Measurements from ENCODE around the gene TRIM42.
A peak's percentile ranks its signal among the peaks of the same experiment; 100 is the strongest.

Gene TRIM42

DNA sequence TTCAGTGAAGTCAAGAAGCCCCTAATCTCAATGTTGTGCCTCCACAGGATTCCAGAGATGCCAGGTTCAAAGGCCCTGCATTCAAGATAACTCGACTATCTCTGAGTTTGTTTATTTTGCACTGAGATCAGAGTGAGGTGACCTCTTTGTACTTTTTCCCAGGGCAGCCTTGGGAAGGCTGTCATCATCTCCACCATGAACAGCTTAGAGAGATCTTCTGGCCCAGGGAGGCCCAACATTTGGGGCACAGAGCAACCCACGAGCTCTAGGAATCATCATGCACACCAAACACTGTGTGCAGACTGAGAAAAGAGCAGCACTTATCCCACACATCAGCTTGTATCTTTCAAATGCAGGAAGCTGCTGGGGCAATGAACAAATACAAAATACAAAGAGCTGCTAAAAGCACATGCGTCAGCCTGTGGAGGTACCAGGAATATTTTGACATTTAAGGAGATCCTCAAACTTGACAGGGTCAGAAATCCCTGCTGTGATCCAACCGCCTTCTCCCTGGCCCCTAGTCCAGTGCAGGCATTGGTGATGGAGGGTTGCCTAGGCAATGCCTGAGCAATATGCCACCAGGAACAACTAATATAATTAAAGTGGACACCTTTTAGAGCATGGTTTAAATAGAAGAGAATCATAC, 33.6 kb downstream of the TRIM42 start:
- DNase-seq, result no peak

DNA sequence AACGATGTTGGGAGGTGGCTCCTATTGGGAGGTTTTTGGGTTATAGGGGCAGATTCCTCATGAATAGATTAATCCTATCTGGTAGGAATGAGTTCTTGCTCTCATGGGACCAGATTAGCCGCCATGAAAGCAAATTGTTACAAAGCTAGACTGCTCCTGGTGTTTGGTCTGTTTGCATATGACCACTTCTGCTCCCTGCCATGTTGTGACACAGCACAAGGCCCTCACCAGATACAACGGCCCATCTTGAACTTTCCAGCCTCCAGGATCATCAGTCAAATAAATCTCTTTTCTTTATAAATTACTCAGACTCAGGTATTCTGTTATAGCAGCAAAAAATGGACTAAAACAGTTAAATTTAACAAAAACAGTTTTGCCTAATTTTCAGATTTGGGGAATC, 34.4 kb downstream of the TRIM42 start:
- DNase-seq, result no peak

DNA sequence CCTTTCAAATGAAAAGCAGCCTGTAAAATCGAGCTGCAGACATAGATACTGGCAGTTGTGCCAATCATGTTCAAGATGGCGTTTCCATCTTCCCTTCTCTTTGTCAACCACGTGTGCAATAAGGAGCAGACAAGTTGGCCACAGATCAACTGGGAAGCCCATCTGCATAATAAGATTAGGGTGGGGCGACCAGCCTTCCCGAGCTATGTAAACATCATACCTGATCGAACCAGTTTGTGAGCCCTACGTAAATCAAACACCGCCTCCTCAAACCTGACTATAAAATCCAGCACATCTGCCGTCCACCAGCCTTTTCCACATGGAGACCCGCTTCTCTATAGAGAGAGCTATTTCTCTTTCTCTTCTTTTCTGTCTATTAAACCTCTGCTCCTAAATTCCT, 37.2 kb downstream of the TRIM42 start:
- no peak for DNase-seq

DNA sequence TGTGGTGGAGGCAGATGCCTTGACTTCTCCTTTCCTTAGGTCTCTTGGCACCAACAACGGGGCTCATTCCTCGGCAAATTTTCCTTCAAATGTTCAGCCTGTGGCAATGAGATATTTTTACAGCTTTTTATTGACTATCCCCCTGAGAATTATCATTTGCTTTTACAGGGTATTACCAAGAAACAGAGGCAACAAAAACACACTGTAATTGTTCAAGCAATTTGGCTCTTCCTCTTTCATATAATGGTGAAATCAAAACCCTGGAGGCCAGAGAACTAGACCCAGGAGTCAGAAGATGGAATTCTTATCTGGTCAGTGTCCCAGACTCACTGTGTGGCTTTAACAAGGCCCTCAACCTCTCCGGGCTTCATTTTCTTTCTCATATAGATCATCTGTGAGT, 40.1 kb downstream of the TRIM42 start:
- DNase-seq, result no peak

DNA sequence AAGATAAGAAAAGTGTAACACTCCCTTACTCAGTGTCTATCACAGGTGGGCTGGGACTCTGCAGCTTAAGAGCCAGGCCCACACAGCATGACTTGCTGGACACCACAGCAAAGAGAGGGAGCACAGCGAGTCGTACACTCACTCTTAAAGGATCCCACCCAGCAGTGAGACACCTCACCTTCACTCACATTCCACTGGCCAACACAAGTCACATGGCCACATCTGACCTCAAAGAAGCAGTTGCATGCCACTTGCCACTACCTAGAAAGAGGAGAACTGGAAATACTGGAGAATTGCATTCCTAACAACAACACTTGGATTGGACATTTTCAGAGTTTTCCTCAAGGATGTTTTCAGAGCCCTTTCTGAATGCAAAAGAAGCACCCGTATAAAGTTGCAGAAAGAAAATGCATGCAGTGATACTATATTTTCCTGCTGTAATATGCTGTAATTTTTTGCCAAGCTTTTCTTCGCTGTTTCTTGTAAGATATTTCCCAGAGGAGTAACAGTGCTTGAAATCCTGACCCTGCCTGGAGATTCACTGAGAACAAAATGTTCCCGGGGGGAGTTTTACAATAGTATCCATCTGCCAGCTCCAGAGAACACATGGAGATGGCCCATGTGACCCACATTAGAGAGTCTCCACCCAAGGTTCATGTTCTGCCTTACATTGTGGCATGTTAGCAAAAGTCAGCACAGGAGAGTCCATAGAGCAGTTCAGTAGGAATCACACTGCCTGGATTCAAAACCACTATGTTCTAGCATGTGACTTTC, 42.2 kb downstream of the TRIM42 start:
- no peak for DNase-seq

DNA sequence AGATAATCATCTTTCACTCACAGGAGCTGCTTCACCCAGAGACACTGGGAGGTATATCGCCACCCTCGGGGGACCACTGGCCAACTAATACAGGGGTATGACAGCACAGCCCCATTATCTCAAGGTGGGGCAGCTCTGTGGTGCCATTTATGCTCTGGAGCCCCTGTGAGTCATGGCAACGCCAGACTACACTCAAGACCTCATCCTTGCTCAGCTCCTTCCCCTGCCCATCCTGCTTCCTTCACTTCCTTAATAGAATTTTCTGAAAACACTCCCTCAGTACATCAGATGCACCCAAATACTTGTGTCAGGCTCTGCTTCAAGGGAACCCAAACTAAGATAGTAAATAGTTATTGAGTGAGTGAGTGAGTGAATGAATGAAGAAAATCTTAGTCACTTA, 45.7 kb downstream of the TRIM42 start:
- no peak for DNase-seq

DNA sequence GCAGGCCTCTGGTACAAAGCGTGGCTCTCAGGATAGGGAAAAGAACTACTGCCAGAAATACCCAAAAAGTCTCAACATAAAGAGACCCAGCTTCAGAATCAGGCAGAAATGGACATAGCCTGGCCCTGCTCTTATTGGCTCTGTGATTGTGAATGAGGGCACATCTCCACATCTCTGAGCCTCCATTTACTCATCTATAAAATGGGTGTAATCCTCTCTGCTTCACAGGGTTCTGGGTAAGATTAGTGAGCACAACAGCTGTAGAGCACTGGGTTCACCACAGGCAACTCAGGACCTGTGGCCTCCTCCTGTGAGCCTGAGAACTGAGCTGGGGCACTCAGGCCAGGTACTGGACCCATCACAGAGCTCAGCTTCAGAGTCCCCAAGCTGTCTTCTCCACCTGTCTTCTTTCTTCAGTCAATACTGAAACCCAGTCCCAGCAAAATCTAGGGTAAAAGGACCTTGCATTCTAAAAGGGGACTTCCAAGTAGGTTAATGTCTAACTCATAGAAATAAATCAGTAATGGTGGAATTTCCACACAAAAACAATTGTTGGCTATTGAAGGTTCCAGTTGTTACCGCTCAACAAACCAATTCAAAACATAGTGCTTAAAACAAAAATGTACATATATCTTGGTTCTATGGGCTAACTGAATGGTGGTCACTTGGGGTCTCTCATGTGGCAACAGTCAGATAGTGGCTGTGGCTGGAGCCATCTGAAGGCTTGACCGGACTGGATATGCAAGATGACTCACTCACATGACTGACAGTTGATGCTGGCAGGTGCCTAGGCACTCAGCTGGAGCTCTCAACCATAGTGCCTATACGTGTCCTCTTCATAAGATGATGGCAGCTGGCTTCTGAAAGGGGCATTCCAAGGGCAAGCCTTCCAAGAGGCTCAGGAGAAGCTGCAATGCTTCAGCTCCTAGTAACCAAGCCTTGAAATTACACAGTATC, 47.3 kb downstream of the TRIM42 start:
- DNase-seq, result no peak

DNA sequence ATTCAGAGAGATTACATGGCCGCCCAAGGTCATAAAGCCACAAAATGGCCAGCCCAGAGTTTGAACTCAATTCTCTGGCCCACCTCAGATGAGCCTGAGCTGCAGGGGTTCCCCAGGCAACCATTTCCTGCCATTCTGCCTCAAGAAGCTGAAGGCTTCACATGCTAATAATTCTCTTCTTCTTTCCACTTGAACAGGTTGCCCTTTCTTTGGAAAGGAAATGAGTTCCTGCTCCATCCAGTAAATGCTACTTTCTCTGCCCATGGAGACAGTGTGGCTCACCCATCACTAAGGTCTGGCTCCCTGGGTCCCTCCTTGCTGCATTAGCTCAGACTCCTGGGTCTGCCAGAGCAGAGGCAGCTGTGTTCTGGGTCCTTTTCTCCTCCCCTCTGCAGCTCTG, 48.2 kb downstream of the TRIM42 start:
- DNase-seq, result no peak

DNA sequence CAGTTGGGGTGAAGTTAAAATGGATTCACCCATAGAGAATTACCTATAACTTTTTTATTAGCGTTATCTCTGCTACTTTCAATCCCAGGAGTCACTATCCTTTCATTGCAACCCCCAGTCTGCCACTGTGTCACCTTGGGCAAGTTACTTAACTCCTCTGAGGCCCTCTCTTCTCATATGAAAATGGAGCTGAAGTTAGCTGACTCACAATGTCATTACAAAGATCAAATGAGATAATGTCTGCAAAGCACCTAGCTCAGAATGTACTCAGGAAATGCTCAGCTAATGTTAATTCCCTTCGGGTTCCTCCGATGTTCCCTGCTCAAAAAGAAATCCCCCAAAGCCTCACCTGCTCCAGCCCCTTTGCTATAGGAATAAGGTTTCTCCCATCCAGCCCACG, 50.0 kb downstream of the TRIM42 start:
- DNase-seq, result no peak

DNA sequence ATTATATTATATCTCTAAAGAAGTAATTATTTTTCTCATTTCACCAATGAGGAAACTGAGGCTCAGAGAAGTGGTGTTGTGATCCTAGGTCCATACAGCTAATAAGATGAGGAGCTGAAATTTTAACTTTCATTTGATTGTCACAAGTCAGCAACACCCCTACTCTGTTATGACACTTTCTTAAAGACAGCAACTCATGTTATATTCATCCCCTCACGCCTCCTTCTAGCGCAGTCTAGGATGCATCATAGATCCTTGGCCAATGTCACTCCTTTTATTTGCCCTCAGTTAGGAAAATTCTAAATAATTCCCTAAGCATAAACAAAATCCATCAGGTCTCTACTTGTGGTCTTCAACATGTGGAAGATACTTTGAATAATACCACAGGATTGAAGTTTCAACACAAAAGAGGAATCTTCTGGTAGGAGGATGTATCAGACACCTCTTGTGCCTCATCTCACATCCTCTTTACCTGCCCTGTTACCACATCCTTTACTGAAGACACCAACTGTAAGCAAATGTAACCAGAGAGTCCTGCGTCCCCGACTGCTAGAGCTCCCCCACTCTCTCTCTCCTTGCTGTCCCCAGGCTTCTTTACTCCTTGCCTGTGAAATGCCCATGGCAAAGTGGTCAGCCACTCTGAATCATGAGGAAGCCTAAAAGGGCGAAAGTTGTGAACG, 53.7 kb downstream of the TRIM42 start:
- no peak for DNase-seq

DNA sequence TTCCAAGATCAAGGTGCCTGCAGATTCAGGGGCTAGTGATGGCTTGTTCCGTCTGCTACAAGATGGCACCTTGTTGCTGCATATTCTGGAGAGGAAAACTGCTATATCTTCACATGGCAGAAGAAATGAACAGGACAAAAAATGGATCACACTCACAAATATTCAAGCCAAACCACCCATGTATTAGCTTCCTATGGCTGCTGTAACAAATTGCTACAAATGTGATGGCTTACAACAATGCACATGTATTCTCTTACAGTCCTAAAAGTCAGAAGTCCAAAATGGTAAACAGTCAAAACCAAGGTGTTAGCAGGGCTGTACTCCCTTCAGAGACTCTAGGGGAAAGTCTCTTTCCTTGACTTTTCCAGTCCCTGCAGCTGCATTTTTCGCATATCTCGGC, 55.8 kb downstream of the TRIM42 start:
- DNase-seq, result no peak

DNA sequence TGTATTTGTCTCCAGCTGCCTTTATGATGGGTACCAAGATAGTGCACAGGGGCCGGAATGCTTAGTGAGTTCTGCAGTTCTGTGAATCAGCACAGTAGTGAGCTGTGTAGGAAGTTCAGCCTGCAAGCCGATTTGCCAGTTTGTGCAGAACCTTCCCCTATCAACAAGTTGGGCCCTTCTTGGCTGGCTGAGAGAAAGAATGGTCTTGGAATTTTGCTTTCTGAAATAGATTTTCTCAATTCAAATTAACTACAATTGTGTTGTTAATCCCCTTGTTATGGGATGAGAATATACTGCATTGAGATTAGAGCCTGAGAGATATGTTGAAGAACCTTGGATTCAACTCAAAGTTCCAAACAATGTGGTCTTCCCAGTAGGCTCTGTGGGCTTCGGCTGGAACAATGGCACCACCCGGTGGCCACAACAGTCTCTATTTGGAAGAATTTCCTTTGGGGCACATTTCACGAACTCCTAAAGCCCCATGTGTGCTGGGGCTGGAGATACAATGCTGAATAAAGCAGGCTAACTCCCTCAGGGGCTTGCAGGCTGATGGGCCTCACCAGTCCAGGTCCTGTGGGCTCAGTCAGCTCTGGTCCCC, 59.1 kb downstream of the TRIM42 start:
- DNase-seq, result peak; percentile 15

DNA sequence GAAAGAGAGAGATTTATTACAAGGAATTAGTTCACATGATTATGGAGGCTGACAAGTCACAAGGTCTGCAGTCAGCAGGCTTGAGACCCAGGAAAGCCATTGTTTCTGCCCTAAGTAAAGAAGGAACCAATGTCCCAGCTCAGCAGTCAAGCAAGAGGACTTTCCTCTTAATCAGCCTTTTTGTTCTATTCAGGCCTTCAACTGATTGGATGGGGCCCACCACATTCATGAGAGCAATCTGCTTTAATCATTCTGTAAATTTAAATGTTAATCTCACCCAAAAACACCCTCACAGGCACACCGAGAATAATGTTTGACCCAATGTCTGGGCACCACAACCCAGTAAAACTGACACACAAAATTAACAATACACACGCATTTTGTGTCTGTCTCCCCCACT, 64.3 kb downstream of the TRIM42 start:
- no peak for DNase-seq

DNA sequence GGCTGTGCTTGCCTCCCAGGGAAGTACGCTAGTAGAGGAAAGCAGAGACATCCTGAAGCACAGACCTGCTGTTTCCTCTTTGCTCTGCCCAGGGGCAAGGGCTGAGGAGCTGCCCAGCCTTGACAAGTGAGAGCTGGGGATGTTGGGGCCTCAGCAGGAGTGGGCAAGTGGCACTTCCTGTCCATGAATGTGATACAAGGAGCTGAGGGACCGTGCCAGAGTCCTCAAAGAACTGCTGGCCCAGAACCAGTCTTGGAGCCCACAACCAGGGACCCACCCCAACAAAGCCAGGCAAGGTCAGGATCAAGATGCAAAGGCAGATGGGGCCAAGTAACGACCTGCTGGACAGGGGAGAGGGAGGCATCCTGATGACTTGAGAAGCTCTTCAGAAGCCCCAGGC, 70.3 kb downstream of the TRIM42 start:
- no peak for DNase-seq

DNA sequence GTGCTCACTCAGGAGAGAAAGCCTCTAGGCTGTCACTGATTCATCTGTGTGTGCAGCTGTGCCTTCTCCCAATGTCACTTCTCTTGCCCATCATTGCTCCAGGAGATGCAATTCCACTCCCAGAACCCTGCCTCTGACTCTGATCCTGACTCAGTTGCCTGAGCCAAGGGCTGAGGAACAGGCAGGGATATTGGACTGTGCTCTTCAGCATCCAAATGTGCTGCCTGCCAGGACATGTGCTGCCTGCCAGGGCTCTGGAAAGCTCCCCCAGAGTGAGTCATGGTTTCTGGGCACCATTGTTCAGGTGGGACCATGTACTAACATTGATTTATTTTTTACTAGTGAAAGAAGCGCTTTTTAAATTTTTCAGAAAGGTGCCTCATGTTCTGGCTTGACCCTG, 71.0 kb downstream of the TRIM42 start:
- no peak for DNase-seq

Data from DMS79 (cell line).